AG09309 (cell line): ENCODE measurements around the gene JPH3.
A peak's percentile ranks its signal among the peaks of the same experiment; 100 is the strongest.

Experiments
- DNase-seq: peaks from one replicate; pipeline ENCODE4 v3.0.0-alpha.2; 2010; ENCODE audit warnings: low read depth
- H3K4me3 ChIP-seq: 2 replicates; pipeline ENCODE4 v1.5.1; 2011; ENCODE audit warnings: mild to moderate bottlenecking, low read depth, low read length, moderate library complexity; ENCODE audit not compliant: control insufficient read depth
- TF ChIP-seq, protein P1 (sequence below): IDR thresholded peaks from 2 replicates; pipeline ENCODE4 v1.5.1; 2011; ENCODE audit warnings: mild to moderate bottlenecking, low read depth, low read length, inconsistent platforms; ENCODE audit not compliant: insufficient read depth, control insufficient read depth; ENCODE audit errors: missing control alignments

The JPH3 gene

DNA sequence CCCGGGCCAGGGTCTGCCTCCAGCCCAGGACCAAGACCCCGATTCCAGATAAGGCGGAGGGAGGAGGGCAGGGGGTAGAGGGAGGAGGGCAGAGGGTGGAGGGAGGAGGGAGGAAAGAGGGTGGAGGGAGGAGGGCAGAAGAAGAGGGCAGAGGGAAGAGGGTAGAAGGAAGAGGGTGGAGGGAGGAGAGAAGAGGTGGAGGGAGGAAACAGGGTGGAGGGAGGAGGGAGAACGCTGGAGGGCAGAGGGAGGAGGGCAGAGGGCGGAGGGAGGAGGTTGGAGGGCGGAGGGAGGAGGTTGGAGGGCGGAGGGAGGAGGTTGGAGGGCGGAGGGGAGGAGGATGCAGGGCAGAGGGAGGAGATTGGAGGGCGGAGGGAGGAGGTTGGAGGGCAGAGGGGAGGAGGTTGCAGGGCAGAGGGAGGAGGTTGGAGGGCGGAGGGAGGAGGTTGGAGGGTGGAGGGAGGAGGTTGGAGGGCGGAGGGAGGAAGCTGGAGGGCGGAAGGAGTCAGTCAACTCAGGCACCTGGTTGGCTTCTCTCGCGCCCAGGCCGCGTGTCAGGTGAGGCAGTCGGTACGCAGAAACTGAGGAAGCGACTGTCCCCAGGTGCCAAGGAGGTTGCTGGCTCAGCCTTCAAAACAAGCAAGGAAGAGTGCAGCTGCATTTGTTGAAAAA is 98.2 kb downstream of the JPH3 start:
- TF ChIP-seq, protein P1, sequence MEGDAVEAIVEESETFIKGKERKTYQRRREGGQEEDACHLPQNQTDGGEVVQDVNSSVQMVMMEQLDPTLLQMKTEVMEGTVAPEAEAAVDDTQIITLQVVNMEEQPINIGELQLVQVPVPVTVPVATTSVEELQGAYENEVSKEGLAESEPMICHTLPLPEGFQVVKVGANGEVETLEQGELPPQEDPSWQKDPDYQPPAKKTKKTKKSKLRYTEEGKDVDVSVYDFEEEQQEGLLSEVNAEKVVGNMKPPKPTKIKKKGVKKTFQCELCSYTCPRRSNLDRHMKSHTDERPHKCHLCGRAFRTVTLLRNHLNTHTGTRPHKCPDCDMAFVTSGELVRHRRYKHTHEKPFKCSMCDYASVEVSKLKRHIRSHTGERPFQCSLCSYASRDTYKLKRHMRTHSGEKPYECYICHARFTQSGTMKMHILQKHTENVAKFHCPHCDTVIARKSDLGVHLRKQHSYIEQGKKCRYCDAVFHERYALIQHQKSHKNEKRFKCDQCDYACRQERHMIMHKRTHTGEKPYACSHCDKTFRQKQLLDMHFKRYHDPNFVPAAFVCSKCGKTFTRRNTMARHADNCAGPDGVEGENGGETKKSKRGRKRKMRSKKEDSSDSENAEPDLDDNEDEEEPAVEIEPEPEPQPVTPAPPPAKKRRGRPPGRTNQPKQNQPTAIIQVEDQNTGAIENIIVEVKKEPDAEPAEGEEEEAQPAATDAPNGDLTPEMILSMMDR = no peak
- DNase-seq = no peak
- no peak overlapping the region for H3K4me3 ChIP-seq

DNA sequence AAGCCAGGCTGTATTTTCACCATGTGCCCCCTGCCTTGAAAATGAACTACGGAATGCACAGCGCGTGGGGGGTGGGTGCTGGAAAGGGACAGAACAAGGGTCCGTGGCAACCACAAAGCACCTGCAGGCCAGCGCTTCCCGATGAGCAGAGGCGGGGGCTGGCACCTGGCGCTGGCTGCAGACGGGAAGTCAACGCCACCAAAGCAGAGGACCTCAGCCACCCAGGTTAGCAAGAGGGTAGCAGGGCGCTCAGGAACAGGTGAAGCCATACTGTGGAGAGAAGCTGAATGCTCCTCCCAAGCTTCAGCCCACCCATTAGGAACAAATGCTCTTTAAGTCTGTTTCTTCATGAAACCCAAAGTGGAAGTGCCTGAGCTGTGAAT is 98.8 kb downstream of the JPH3 start:
- DNase-seq = no peak
- no peak overlapping the region for H3K4me3 ChIP-seq
- TF ChIP-seq, protein P1 = no peak

DNA sequence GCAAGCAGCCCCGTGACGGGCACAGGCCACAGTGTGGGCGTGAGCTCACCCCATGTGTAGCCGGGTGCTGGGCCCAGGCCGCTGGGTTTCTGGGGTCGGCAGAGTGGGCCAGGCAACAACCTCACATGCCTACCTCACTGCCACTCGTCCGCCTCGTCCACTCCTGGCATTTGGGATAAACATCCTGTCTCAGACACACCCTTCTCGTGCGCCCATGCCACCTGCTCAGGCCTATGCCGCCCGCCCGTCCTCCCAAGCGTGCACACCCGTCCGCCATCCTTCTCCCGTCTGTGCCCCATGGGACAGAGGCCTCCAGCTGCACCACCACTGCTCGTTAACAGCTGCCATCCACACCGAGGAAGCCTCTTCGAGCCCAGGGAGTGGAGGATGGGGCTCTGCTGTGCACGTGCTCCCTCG is 99.2 kb downstream of the JPH3 start:
- DNase-seq = no peak
- H3K4me3 ChIP-seq = no peak overlapping the region
- TF ChIP-seq, protein P1 = no peak

DNA sequence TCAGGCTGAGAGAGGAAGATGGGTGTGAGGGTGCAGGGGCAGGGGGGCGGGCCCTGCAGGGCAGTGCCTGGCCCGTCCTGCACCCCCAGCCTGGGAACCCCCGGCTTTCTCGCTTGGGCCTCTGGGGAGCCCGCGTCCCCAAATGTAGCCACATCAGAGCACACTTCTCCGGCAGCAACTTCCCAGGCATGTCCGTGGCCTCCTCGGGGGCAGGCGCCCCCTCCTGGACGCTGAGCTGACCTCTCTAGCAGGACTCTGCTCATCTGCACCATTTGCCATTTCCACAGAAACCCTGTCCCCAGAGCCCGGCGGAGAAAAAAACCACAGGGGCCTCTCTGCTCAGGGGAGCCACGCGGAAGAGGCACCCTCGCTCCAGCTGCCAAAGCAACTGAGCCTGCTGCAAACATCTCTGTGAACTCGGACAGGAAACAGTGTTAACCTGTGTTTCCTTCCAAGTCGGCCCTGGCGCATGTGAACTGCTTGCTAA is 100.1 kb downstream of the JPH3 start:
- TF ChIP-seq, protein P1 = peak; percentile 62
- no peak for DNase-seq
- H3K4me3 ChIP-seq = no peak overlapping the region

DNA sequence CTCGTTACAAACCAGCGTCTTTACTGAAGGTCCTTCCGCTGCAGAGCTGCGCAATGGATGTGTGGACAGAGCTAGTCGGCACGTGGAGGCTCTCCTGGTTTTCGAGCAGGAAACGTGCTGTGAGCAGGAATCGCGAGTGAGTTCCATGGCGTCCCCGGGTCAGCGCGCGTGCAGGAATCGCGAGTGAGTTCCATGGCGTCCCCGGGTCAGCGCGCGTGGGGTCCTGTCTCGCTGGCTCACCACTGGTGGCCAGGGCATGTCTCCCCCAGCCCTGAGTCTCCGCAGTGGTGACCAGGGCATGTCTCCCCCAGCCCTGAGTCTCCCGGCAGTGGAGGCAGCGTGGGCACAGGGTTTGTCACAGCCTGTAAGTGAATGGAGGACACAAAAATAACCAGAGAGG is 100.8 kb downstream of the JPH3 start:
- no peak for DNase-seq
- TF ChIP-seq, protein P1 = no peak

DNA sequence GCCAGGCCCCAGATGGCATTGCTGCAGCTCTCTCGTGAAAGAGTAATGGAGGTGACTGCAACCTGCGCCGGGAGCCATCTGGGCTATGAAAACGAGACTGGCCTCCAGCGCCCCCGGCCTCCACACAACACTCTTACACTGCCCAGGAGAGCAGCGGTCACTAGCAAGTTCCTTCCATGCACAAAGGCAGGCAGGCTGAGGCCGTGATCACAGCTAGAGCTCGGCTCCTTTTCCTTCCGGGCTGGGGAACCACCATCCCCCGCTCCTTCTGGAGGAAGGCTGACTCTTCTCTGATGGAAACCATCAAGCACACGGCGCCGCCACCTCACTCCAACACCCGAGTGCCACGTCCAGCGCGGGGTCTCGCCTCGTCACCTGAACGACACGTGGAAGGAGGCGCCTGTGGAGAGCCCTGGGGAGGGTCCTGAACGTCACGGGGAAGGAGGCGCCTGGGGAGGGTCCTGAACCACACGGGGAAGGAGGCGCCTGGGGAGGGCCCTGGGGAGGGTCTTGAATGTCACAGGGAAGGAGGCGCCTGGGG is 101.6 kb downstream of the JPH3 start:
- no peak overlapping the region for H3K4me3 ChIP-seq
- no peak for DNase-seq

More for the DNA sequence above, 100.8 kb downstream of the JPH3 start:
- no peak overlapping the region for H3K4me3 ChIP-seq

More for the DNA sequence above, 101.6 kb downstream of the JPH3 start:
- TF ChIP-seq, protein P1 = no peak
